ENCODE measurements around the gene ZNF791. TPM values are rescaled to one million over a fixed set of nuclear protein-coding genes. Genes with fewer than 3 reads are reported as not detected.
"Not testable (repeated sequence)": the region's sequence is repeated elsewhere in the genome, so short reads cannot be mapped to it uniquely, and the experiment has no call there.

The ZNF791 gene
- total RNA-seq = 10.4 TPM

GRCh38 chr19:12610540-12611360 lies at the start of gene ZNF791, which contains the start of gene ZNF490:
Gene ZNF791 (plus strand): TSS chr19:12610920. CDS start chr19:12611080, 160 bp downstream.
Gene ZNF490 (minus strand): TSS chr19:12610813. CDS start chr19:12610680, 133 bp downstream.
- Histone ChIP-seq H3K9me3 (ENCODE audit: control insufficient read depth in 3 of 3, low read length in 3 of 3) (no peaks in the 10 kb centered on the region), H3K27ac (ENCODE audit: low read depth, low read length) (peak within 1 kb of the TSS; percentile 98), H3K4me1 (ENCODE audit: control insufficient read depth in 3 of 3, insufficient read depth in 3 of 3, low read length in 3 of 3) (peaks cover 10 to 17% (median 15%) of the 10 kb centered on the region in 3 donors), H3K9ac (ENCODE audit: low read depth in 1 of 3, low read length in 3 of 3) (peak within 1 kb of the TSS; percentile 97 to 100 (median 99)), H3K27me3 (ENCODE audit: control insufficient read depth in 3 of 3, insufficient read depth in 3 of 3, low read length in 3 of 3) (no peaks in the 10 kb centered on the region), H3K4me3 (ENCODE audit: low read length in 3 of 3) (peak within 1 kb of the TSS; percentile 92 to 100 (median 95)), H3K36me3 (ENCODE audit: control insufficient read depth in 3 of 3, insufficient read depth in 3 of 3, low read length in 3 of 3) (peaks cover 6 to 24% (median 19%) of the 10 kb centered on the region in 3 donors)

- H3K4me3 ChIP-seq (ENCODE audit: low read length in 3 of 3) = peak overlapping the region in 1 of 3 donors; percentile 9
- H3K27me3 ChIP-seq (ENCODE audit: control insufficient read depth in 3 of 3, insufficient read depth in 3 of 3, low read length in 3 of 3) = no peaks in the 10 kb centered on the region
- H3K36me3 ChIP-seq (ENCODE audit: control insufficient read depth in 3 of 3, insufficient read depth in 3 of 3, low read length in 3 of 3) = no peaks in the 10 kb centered on the region
- H3K9me3 ChIP-seq (ENCODE audit: control insufficient read depth in 3 of 3, low read length in 3 of 3) = no peaks in the 10 kb centered on the region
- H3K9ac ChIP-seq (ENCODE audit: low read depth in 1 of 3, low read length in 3 of 3) = no peak overlapping the region
- H3K27ac ChIP-seq (ENCODE audit: low read depth, low read length) = no peak overlapping the region
- H3K4me1 ChIP-seq (ENCODE audit: control insufficient read depth in 3 of 3, insufficient read depth in 3 of 3, low read length in 3 of 3) = peaks cover 0 to 2% (median 0%) of the 10 kb centered on the region in 3 donors
Measured at GRCh38 chr19:12564016-12564664, 46.6 kb upstream of the ZNF791 start.

- not testable (repeated sequence) for H3K9ac ChIP-seq (ENCODE audit: low read depth in 1 of 3, low read length in 3 of 3); H3K36me3 ChIP-seq (ENCODE audit: control insufficient read depth in 3 of 3, insufficient read depth in 3 of 3, low read length in 3 of 3); H3K27ac ChIP-seq (ENCODE audit: low read depth, low read length); H3K4me1 ChIP-seq (ENCODE audit: control insufficient read depth in 3 of 3, insufficient read depth in 3 of 3, low read length in 3 of 3); H3K9me3 ChIP-seq (ENCODE audit: control insufficient read depth in 3 of 3, low read length in 3 of 3); H3K27me3 ChIP-seq (ENCODE audit: control insufficient read depth in 3 of 3, insufficient read depth in 3 of 3, low read length in 3 of 3); H3K4me3 ChIP-seq (ENCODE audit: low read length in 3 of 3)
Measured at GRCh38 chr19:12566380-12566779, 44.3 kb upstream of the ZNF791 start.

GRCh38 chr19:12567951-12568350 lies 42.8 kb upstream of the ZNF791 start:
- H3K27ac ChIP-seq (ENCODE audit: low read depth, low read length) = no peak overlapping the region
- no peak overlapping the region for H3K4me3 ChIP-seq (ENCODE audit: low read length in 3 of 3)
- peaks cover 0 to 2% (median 0%) of the 10 kb centered on the region in 3 donors for H3K4me1 ChIP-seq (ENCODE audit: control insufficient read depth in 3 of 3, insufficient read depth in 3 of 3, low read length in 3 of 3)
- H3K9me3 ChIP-seq (ENCODE audit: control insufficient read depth in 3 of 3, low read length in 3 of 3) = no peaks in the 10 kb centered on the region
- H3K36me3 ChIP-seq (ENCODE audit: control insufficient read depth in 3 of 3, insufficient read depth in 3 of 3, low read length in 3 of 3) = no peaks in the 10 kb centered on the region
- no peak overlapping the region for H3K9ac ChIP-seq (ENCODE audit: low read depth in 1 of 3, low read length in 3 of 3)
- no peaks in the 10 kb centered on the region for H3K27me3 ChIP-seq (ENCODE audit: control insufficient read depth in 3 of 3, insufficient read depth in 3 of 3, low read length in 3 of 3)

- no peak overlapping the region for H3K9ac ChIP-seq (ENCODE audit: low read depth in 1 of 3, low read length in 3 of 3)
- no peak overlapping the region for H3K4me3 ChIP-seq (ENCODE audit: low read length in 3 of 3)
- H3K4me1 ChIP-seq (ENCODE audit: control insufficient read depth in 3 of 3, insufficient read depth in 3 of 3, low read length in 3 of 3) = no peaks in the 10 kb centered on the region
- H3K27ac ChIP-seq (ENCODE audit: low read depth, low read length) = no peak overlapping the region
- H3K36me3 ChIP-seq (ENCODE audit: control insufficient read depth in 3 of 3, insufficient read depth in 3 of 3, low read length in 3 of 3) = peaks cover 5 to 11% (median 7%) of the 10 kb centered on the region in 3 donors
- peaks cover 0 to 4% (median 3%) of the 10 kb centered on the region in 3 donors for H3K9me3 ChIP-seq (ENCODE audit: control insufficient read depth in 3 of 3, low read length in 3 of 3)
- no peaks in the 10 kb centered on the region for H3K27me3 ChIP-seq (ENCODE audit: control insufficient read depth in 3 of 3, insufficient read depth in 3 of 3, low read length in 3 of 3)
Measured at GRCh38 chr19:12574036-12574435, 36.7 kb upstream of the ZNF791 start.

- Histone ChIP-seq H3K4me3 (ENCODE audit: low read length in 3 of 3) (no peak overlapping the region), H3K27me3 (ENCODE audit: control insufficient read depth in 3 of 3, insufficient read depth in 3 of 3, low read length in 3 of 3) (no peaks in the 10 kb centered on the region), H3K4me1 (ENCODE audit: control insufficient read depth in 3 of 3, insufficient read depth in 3 of 3, low read length in 3 of 3) (no peaks in the 10 kb centered on the region), H3K36me3 (ENCODE audit: control insufficient read depth in 3 of 3, insufficient read depth in 3 of 3, low read length in 3 of 3) (peaks cover 27 to 33% (median 31%) of the 10 kb centered on the region in 3 donors), H3K27ac (ENCODE audit: low read depth, low read length) (no peak overlapping the region), H3K9me3 (ENCODE audit: control insufficient read depth in 3 of 3, low read length in 3 of 3) (peaks cover 6 to 16% (median 14%) of the 10 kb centered on the region in 3 donors), H3K9ac (ENCODE audit: low read depth in 1 of 3, low read length in 3 of 3) (no peak overlapping the region)
Measured at GRCh38 chr19:12578641-12579040, 32.1 kb upstream of the ZNF791 start.

GRCh38 chr19:12580180-12580694 lies 30.5 kb upstream of the ZNF791 start:
- peaks cover 27 to 33% (median 31%) of the 10 kb centered on the region in 3 donors for H3K36me3 ChIP-seq (ENCODE audit: control insufficient read depth in 3 of 3, insufficient read depth in 3 of 3, low read length in 3 of 3)
- H3K4me3 ChIP-seq (ENCODE audit: low read length in 3 of 3) = no peak overlapping the region
- no peaks in the 10 kb centered on the region for H3K4me1 ChIP-seq (ENCODE audit: control insufficient read depth in 3 of 3, insufficient read depth in 3 of 3, low read length in 3 of 3)
- H3K27me3 ChIP-seq (ENCODE audit: control insufficient read depth in 3 of 3, insufficient read depth in 3 of 3, low read length in 3 of 3) = no peaks in the 10 kb centered on the region
- H3K27ac ChIP-seq (ENCODE audit: low read depth, low read length) = no peak overlapping the region
- no peak overlapping the region for H3K9ac ChIP-seq (ENCODE audit: low read depth in 1 of 3, low read length in 3 of 3)
- H3K9me3 ChIP-seq (ENCODE audit: control insufficient read depth in 3 of 3, low read length in 3 of 3) = peaks cover 6 to 16% (median 14%) of the 10 kb centered on the region in 3 donors

GRCh38 chr19:12581100-12581499 lies 29.6 kb upstream of the ZNF791 start:
- Histone ChIP-seq H3K27ac (ENCODE audit: low read depth, low read length) (no peak overlapping the region), H3K4me3 (ENCODE audit: low read length in 3 of 3) (peak overlapping the region in 1 of 3 donors; percentile 39), H3K9me3 (ENCODE audit: control insufficient read depth in 3 of 3, low read length in 3 of 3) (peaks cover 6 to 16% (median 14%) of the 10 kb centered on the region in 3 donors), H3K36me3 (ENCODE audit: control insufficient read depth in 3 of 3, insufficient read depth in 3 of 3, low read length in 3 of 3) (peaks cover 27 to 33% (median 31%) of the 10 kb centered on the region in 3 donors), H3K4me1 (ENCODE audit: control insufficient read depth in 3 of 3, insufficient read depth in 3 of 3, low read length in 3 of 3) (no peaks in the 10 kb centered on the region), H3K9ac (ENCODE audit: low read depth in 1 of 3, low read length in 3 of 3) (no peak overlapping the region), H3K27me3 (ENCODE audit: control insufficient read depth in 3 of 3, insufficient read depth in 3 of 3, low read length in 3 of 3) (no peaks in the 10 kb centered on the region)

- Histone ChIP-seq H3K9ac (ENCODE audit: low read depth in 1 of 3, low read length in 3 of 3) (no peak overlapping the region), H3K9me3 (ENCODE audit: control insufficient read depth in 3 of 3, low read length in 3 of 3) (no peaks in the 10 kb centered on the region), H3K4me1 (ENCODE audit: control insufficient read depth in 3 of 3, insufficient read depth in 3 of 3, low read length in 3 of 3) (no peaks in the 10 kb centered on the region), H3K27me3 (ENCODE audit: control insufficient read depth in 3 of 3, insufficient read depth in 3 of 3, low read length in 3 of 3) (no peaks in the 10 kb centered on the region), H3K27ac (ENCODE audit: low read depth, low read length) (no peak overlapping the region), H3K4me3 (ENCODE audit: low read length in 3 of 3) (no peak overlapping the region), H3K36me3 (ENCODE audit: control insufficient read depth in 3 of 3, insufficient read depth in 3 of 3, low read length in 3 of 3) (peaks cover 0 to 4% (median 2%) of the 10 kb centered on the region in 3 donors)
Measured at GRCh38 chr19:12596485-12596884, 14.2 kb upstream of the ZNF791 start.
